PC-9 (cell line): ENCODE data around the gene ARHGAP45.

Source experiments
- CTCF ChIP-seq: fragments of 200-600 bp; sonication (generic); conservative IDR thresholded peaks from 2 replicates; pipeline ENCODE4 v1.6.1; 2017; ENCODE audit warnings: mixed run types, antibody characterized with exemption, mild to moderate bottlenecking, moderate library complexity
- EZH2 ChIP-seq: fragments of 200-600 bp; sonication (generic); IDR thresholded peaks from 2 replicates; pipeline ENCODE4 v1.8.0; 2017; ENCODE audit warnings: antibody characterized with exemption, low read depth

- TF ChIP-seq CTCF, result no peak
- no peak for TF ChIP-seq EZH2
Observed at GRCh38 chr19:1089891-1090290, 22.9 kb downstream of the ARHGAP45 start.
